Panc1 (cell line): ENCODE measurements around the gene GBF1.

Source experiments
- CTCF ChIP-seq: fragments of 450-650 bp; IDR thresholded peaks from 2 replicates; pipeline ENCODE4 v1.5.1; 2017; ENCODE audit warnings: mild to moderate bottlenecking
- POLR2AphosphoS5 ChIP-seq: IDR thresholded peaks from 2 replicates; pipeline ENCODE4 v1.6.1; 2012; ENCODE audit warnings: mild to moderate bottlenecking, low read depth, low read length, moderate library complexity
- REST ChIP-seq, 2 experiments: IDR thresholded peaks; 2 replicates each; pipeline ENCODE4 v1.6.1; 2011 to 2012; ENCODE audit warnings: low read depth in 2 of 2, control low read depth in 1 of 2, low read length in 1 of 2, mild to moderate bottlenecking in 1 of 2, moderate library complexity in 1 of 2; ENCODE audit not compliant: insufficient read depth in 1 of 2
- SIN3A ChIP-seq: IDR thresholded peaks from 2 replicates; pipeline ENCODE4 v1.6.1; 2012; ENCODE audit warnings: low read depth, mild to moderate bottlenecking, low read length, moderate library complexity, borderline replicate concordance; ENCODE audit not compliant: insufficient read depth
- TCF7L2 ChIP-seq: IDR thresholded peaks from 2 replicates; pipeline ENCODE4 v1.6.1; 2011; ENCODE audit warnings: mild to moderate bottlenecking, low read depth, low read length, inconsistent platforms

GRCh38 chr10:102274062-102274461 lies 28.7 kb downstream of the GBF1 start:
- no peak for TF ChIP-seq CTCF
- no peak for TF ChIP-seq SIN3A
- no peak for TF ChIP-seq POLR2AphosphoS5
- TF ChIP-seq TCF7L2: no peak
- no peak for TF ChIP-seq REST (IDR thresholded peaks at IDR 0.05; ENCODE audit: insufficient read depth in 1 of 2, low read depth in 2 of 2, low read length in 1 of 2)
